SU-DHL-6 (cell line): Measurements from ENCODE around the gene TIPRL.
"Not testable (repeated sequence)": the region's sequence is repeated elsewhere in the genome, so short reads cannot be mapped to it uniquely, and the experiment has no call there.

Source experiments
- H2AFZ ChIP-seq: fragments of 200-600 bp; sonication (generic); 2 replicates; pipeline ENCODE4 v1.6.1; 2014; ENCODE audit warnings: low read depth, mild to moderate bottlenecking, moderate library complexity, mixed read lengths, antibody characterized with exemption, low read length; ENCODE audit not compliant: severe bottlenecking
- H3F3A ChIP-seq: fragments of 200-600 bp; shearing (Covaris generic); 2 replicates; pipeline ENCODE4 v1.6.0; 2016; ENCODE audit warnings: antibody characterized with exemption, mild to moderate bottlenecking; ENCODE audit not compliant: insufficient read depth
- H3K27ac ChIP-seq: fragments of 200-600 bp; sonication (generic); 2 replicates; pipeline ENCODE4 v1.5.1; 2016; ENCODE audit warnings: low read depth, mild to moderate bottlenecking, low read length, moderate library complexity, mixed read lengths
- H3K27me3 ChIP-seq: fragments of 200-600 bp; sonication (generic), shearing (Covaris generic); 2 replicates; pipeline ENCODE4 v1.6.0; 2014; ENCODE audit warnings: mild to moderate bottlenecking, low read length
- H3K36me3 ChIP-seq: fragments of 200-600 bp; sonication (generic); 2 replicates; pipeline ENCODE4 v1.6.1; 2014; ENCODE audit warnings: mild to moderate bottlenecking, low read length, mixed read lengths
- H3K4me2 ChIP-seq: fragments of 300-600, 200-600 bp; shearing (Covaris generic), sonication (generic); 2 replicates; pipeline ENCODE4 v1.6.0; 2014; ENCODE audit warnings: low read length, low read depth, mild to moderate bottlenecking; ENCODE audit not compliant: poor library complexity, severe bottlenecking
- H3K4me3 ChIP-seq: fragments of 200-600 bp; sonication (generic); 2 replicates; pipeline ENCODE4 v1.5.1; 2014; ENCODE audit warnings: antibody characterized with exemption, low read length, mild to moderate bottlenecking, mixed read lengths; ENCODE audit not compliant: insufficient read depth, poor library complexity, severe bottlenecking
- H3K79me2 ChIP-seq: fragments of 200-600 bp; sonication (generic); 2 replicates; pipeline ENCODE4 v1.6.1; 2014; ENCODE audit warnings: mild to moderate bottlenecking, low read length, moderate library complexity; ENCODE audit not compliant: insufficient read depth
- H3K9ac ChIP-seq: fragments of 200-600 bp; sonication (generic); 2 replicates; pipeline ENCODE4 v1.7.0; 2014; ENCODE audit warnings: mild to moderate bottlenecking, low read length
- H3K9me2 ChIP-seq: fragments of 200-600 bp; sonication (generic); replicated peaks from 2 replicates; pipeline ENCODE4 v1.6.1; 2014; ENCODE audit warnings: low read length; ENCODE audit not compliant: insufficient read depth
- H3K9me3 ChIP-seq: fragments of 200-600 bp; sonication (generic); 2 replicates; pipeline ENCODE4 v1.6.1; 2014; ENCODE audit warnings: low read length, mixed read lengths; ENCODE audit not compliant: insufficient read depth
- H4K20me1 ChIP-seq: fragments of 200-600 bp; sonication (generic); 2 replicates; pipeline ENCODE4 v1.6.1; 2014; ENCODE audit warnings: low read depth, mild to moderate bottlenecking, antibody characterized with exemption, low read length, moderate library complexity, mixed read lengths
- CTCF ChIP-seq: fragments of 200-600 bp; sonication (generic); IDR thresholded peaks from one replicate; pipeline ENCODE4 v1.5.1; 2017; ENCODE audit warnings: antibody characterized with exemption, mild to moderate bottlenecking, low read length, moderate library complexity; ENCODE audit not compliant: insufficient read depth, poor library complexity, severe bottlenecking
- EZH2phosphoT487 ChIP-seq: fragments of 200-600 bp; sonication (generic), shearing (Covaris generic); conservative IDR thresholded peaks from 2 replicates; pipeline ENCODE4 v1.6.1; 2018; ENCODE audit warnings: mild to moderate bottlenecking, antibody characterized with exemption, low read length, moderate library complexity, mixed read lengths

The TIPRL gene

DNA sequence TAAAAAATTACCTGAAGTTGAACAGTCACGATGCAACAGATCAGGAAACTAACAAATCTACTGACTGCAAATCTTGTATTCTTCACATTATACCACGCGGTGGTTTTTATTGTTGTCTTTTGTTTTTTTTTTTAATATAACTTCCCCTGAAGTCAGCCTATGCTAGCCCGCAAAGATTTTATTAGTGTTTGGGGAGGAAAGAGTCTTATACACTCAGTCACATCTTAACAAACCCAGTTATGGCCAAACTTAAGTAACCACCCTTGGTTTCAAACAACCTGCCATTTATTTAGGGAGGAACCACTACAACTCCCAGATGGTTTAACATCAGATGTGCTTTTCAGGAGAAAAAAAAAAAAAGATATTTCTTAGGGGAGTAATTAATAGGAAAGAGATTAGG lies 26.8 kb upstream of the TIPRL start:
- Histone ChIP-seq H3K79me2 (no peaks in the 10 kb centered on the region), H3K9me3 (no peaks in the 10 kb centered on the region), H2AFZ (no peak overlapping the region), H4K20me1 (no peaks in the 10 kb centered on the region), H3K36me3 (no peaks in the 10 kb centered on the region), H3K4me3 (no peak overlapping the region), H3K27me3 (no peaks in the 10 kb centered on the region), H3K9me2 (no peaks in the 10 kb centered on the region), H3K9ac (no peak overlapping the region), H3K4me2 (no peak overlapping the region), H3F3A (no peaks in the 10 kb centered on the region), H3K27ac (no peak overlapping the region)
- TF ChIP-seq EZH2phosphoT487 (no peak), CTCF (no peak)

DNA sequence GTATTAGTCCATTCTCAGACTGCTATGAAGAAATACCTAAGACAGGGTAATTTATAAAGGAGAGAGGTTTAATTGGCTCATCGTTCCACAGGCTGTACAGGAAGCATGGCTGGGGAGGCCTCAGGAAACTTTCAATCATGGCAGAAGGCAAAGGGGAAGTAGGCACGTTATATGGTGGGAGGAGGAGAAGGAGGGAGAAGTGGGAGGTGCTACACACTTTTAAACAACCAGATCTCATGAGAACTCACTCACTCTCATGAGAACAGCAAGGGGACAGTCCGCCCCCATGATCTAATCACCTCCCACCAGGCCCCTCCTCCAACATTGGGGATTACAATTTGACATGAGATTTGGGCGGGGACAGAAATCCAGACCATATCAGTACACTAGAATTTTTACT lies 24.1 kb upstream of the TIPRL start:
- H3K27me3 ChIP-seq, H3K79me2 ChIP-seq, H4K20me1 ChIP-seq, H3K4me2 ChIP-seq, H3K4me3 ChIP-seq, H3K27ac ChIP-seq, H3K36me3 ChIP-seq, H2AFZ ChIP-seq, H3K9me2 ChIP-seq, H3F3A ChIP-seq, H3K9ac ChIP-seq, H3K9me3 ChIP-seq: not testable (repeated sequence)

GRCh38 chr1:168155910-168156309 lies 22.9 kb upstream of the TIPRL start:
- no peak overlapping the region for H2AFZ ChIP-seq
- H3K4me2 ChIP-seq = no peak overlapping the region
- no peaks in the 10 kb centered on the region for H3K27me3 ChIP-seq
- peaks cover 4% of the 10 kb centered on the region; the same call in 1 of the 2 replicates for H3K36me3 ChIP-seq
- peaks cover 13% of the 10 kb centered on the region; the same call in 1 of the 2 replicates for H3K9me3 ChIP-seq
- H4K20me1 ChIP-seq = no peaks in the 10 kb centered on the region
- H3K9me2 ChIP-seq = no peaks in the 10 kb centered on the region
- H3K27ac ChIP-seq = no peak overlapping the region
- H3K4me3 ChIP-seq = no peak overlapping the region
- H3K9ac ChIP-seq = no peak overlapping the region
- H3K79me2 ChIP-seq = no peaks in the 10 kb centered on the region
- H3F3A ChIP-seq = no peaks in the 10 kb centered on the region
- no peak for TF ChIP-seq CTCF
- no peak for TF ChIP-seq EZH2phosphoT487

DNA sequence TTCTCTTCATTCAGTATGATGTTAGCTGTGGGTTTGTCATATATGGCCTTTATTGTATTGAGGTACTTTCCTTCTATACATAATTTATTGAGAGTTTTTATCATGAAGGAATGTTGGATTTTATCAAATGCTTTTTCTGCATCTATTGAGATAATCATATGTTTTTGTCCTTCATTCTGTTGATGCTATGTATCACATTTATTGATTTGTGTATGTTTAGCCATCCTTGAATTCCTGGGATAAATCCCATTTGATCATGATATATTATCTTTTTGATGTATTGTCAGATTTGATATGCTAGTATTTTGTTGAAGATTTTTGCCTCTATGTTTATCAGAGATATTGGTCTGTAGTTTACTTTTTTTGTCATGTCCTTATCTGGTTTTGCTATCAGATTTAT lies 21.1 kb upstream of the TIPRL start:
- Histone ChIP-seq H3K27ac (no peak overlapping the region), H3K9me3 (peaks cover 17% of the 10 kb centered on the region; the same call in 1 of the 2 replicates), H3K9me2 (no peaks in the 10 kb centered on the region), H3K4me2 (no peak overlapping the region), H3K9ac (no peak overlapping the region), H4K20me1 (no peaks in the 10 kb centered on the region), H3K79me2 (no peaks in the 10 kb centered on the region), H3K4me3 (no peak overlapping the region), H2AFZ (no peak overlapping the region), H3K36me3 (peaks cover 4% of the 10 kb centered on the region; the same call in 1 of the 2 replicates), H3K27me3 (no peaks in the 10 kb centered on the region), H3F3A (no peaks in the 10 kb centered on the region)
- TF ChIP-seq EZH2phosphoT487 (no peak), CTCF (no peak)
